Immature natural killer cell (primary cell): ENCODE measurements around the gene MAPK9. TPM values are rescaled to one million over a fixed set of nuclear protein-coding genes. Genes with fewer than 3 reads are reported as not detected.

Experiments
- DNase-seq, 3 donors: peaks; one replicate each; pipeline ENCODE4 v3.0.0; 2022; ENCODE audit warnings: mixed read lengths in 1 of 3
- H3K27ac Mint-ChIP-seq, 6 donors: one replicate each; pipeline ENCODE4 v1.8.0; 2020; ENCODE audit warnings: mixed read lengths in 6 of 6, mild to moderate bottlenecking in 5 of 6, inconsistent platforms in 4 of 6, moderate library complexity in 3 of 6
- H3K27me3 Mint-ChIP-seq, 3 donors: one replicate each; pipeline ENCODE4 v1.8.0; 2020 to 2021; ENCODE audit warnings: low read depth in 3 of 3, mild to moderate bottlenecking in 3 of 3, mixed read lengths in 3 of 3, moderate library complexity in 3 of 3, inconsistent platforms in 1 of 3
- H3K36me3 Mint-ChIP-seq, 3 donors: one replicate each; pipeline ENCODE4 v1.8.0; 2020; ENCODE audit warnings: mixed read lengths in 3 of 3, inconsistent platforms in 2 of 3, mild to moderate bottlenecking in 2 of 3
- H3K4me1 Mint-ChIP-seq, 2 donors: one replicate each; pipeline ENCODE4 v1.8.0; 2020; ENCODE audit warnings: inconsistent platforms in 2 of 2, mild to moderate bottlenecking in 2 of 2, mixed read lengths in 2 of 2, moderate library complexity in 1 of 2
- H3K4me3 Mint-ChIP-seq, 5 donors: one replicate each; pipeline ENCODE4 v1.8.0; 2020; ENCODE audit warnings: mild to moderate bottlenecking in 5 of 5, mixed read lengths in 5 of 5, inconsistent platforms in 3 of 5, moderate library complexity in 3 of 5
- H3K9me3 Mint-ChIP-seq, 6 donors: one replicate each; pipeline ENCODE4 v1.8.0; 2020; ENCODE audit warnings: mild to moderate bottlenecking in 6 of 6, mixed read lengths in 6 of 6, inconsistent platforms in 4 of 6, moderate library complexity in 3 of 6
- polyA plus RNA-seq, 3 donors: library from polyadenylated mRNA; unstranded; fragments of 300-500 nt; fragmentation: Illumina TruSeq; gene quantifications; one replicate each; pipeline ENCODE4 v1.2.3, GENCODE V29; 2021

The MAPK9 gene
- 10 to 100 TPM; 23.9 to 38.2 (median 27.6) TPM for polyA plus RNA-seq

DNA sequence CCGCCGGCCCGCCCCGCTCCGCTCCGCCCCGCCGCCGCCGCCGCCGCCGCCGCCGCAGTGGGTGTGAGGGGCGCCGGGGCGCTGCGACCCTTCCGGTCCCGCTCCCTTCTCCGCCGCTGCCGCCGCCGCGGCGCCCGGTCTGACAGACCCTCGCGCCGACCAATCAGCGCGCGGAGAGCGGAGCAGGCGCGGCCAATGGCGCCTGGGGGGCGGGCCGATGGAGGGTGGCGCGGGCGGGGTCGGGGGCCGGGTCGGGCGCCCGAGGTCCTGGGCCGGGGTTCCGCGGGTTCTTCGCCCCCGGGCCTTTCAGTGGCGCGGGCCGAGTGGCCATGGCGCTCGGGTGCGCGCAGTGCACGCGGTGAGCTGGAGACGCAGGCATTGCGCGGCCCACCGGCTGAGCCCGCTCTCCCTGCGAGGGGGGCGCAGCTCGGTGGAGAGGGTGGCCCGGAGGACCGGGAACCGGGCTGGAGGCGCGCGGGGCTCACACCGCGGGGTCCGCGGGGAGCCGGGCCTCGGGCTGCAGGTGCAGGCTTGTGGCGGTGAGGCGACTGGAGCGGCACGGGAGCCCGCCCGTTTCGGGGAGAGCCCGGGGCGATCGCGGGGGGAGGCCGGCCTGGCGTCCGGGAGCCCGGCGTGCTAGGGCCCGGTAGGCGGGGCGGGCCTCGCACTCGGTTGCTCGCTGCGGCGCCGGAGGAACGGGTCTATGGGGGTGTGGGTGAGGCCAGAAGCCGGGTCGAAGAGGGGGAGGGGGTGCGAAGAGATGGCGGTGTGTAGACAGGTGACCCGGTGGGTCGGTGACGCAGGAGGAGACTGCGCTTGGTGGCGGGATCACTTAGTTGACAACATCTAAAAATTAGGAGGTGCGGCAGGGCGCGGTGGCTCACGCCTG is at the start of gene MAPK9:
Gene MAPK9, minus strand, starts transcription at position 141 of the 889 bp plus-strand sequence. CDS start 11,522 bp downstream, outside the sequence.
- Mint-ChIP-seq H3K9me3 (no peaks in the 10 kb centered on the region), H3K36me3 (no peaks in the 10 kb centered on the region), H3K27me3 (peaks cover 11 to 17% (median 12%) of the 10 kb centered on the region in 3 donors), H3K27ac (peak within 1 kb of the TSS; percentile 93 to 100 (median 98)), H3K4me3 (peak within 1 kb of the TSS; percentile 95 to 99 (median 97)), H3K4me1 (peaks cover 34 to 49% of the 10 kb centered on the region in 2 donors)
- peak; percentile 84 to 88 (median 87) for DNase-seq

DNA sequence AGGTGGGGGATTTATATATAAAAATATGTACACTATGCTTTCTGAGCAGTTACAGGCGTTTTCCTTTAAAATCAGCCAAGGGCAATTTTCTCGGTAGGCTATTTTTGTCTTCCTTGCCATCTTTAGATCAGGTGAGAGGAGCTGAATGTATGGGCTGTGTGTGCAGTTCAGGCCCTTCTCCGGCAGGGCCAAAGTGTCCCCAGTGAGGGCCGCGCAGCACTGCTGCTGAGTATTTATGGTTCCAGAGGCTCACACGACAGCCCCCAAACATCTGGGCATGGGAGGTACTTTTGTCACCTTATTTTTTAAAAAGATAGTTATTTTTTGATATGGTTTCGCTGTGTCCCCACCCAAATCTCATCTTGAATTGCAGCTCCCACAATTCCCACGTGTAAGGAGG is 49.7 kb upstream of the MAPK9 start:
- Mint-ChIP-seq H3K36me3 (no peaks in the 10 kb centered on the region), H3K4me1 (no peaks in the 10 kb centered on the region), H3K9me3 (peaks cover 0 to 1% (median 0%) of the 10 kb centered on the region in 6 donors), H3K27ac (no peak overlapping the region), H3K4me3 (no peak overlapping the region), H3K27me3 (peaks cover 2 to 15% (median 10%) of the 10 kb centered on the region in 3 donors)
- no peak for DNase-seq

- no peak for DNase-seq
- Mint-ChIP-seq H3K4me1 (no peaks in the 10 kb centered on the region), H3K9me3 (peaks cover 0 to 1% (median 0%) of the 10 kb centered on the region in 6 donors), H3K36me3 (no peaks in the 10 kb centered on the region), H3K27me3 (peaks cover 5 to 15% (median 10%) of the 10 kb centered on the region in 3 donors), H3K27ac (no peak overlapping the region), H3K4me3 (no peak overlapping the region)
Measured at GRCh38 chr5:180340856-180341255, 49.0 kb upstream of the MAPK9 start.

DNA sequence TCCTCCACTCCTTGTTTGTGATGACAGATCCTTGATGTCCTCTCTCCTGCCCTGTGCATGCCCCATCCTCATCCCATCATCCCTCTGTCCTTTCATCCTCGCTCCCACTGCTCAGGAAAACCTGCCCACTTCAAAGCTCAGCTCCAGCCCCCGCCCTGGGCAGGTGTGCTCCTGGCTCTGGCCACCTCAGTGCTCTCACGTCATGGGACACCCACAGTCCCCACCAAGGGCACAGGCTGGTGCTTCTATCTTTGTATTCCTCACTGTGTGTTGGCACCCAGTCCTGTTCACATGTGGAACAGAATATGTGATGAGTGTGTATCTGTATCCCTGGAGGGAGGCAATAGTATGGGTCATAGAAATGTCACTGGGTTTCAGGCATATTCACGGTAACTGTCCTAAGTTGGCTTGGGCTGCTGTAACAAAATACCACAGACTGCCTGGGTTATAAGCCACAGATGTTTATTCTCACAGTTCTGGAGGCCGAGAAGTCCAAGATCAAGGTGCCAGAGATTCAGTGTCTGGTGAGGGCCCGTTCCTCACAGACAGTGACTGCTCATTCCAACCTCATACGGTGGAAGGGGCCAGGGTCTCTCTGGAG is 47.8 kb upstream of the MAPK9 start:
- no peaks in the 10 kb centered on the region for H3K36me3 Mint-ChIP-seq
- H3K27ac Mint-ChIP-seq, result no peak overlapping the region
- no peak overlapping the region for H3K4me3 Mint-ChIP-seq
- peaks cover 6 to 16% (median 10%) of the 10 kb centered on the region in 3 donors for H3K27me3 Mint-ChIP-seq
- peaks cover 0 to 1% (median 0%) of the 10 kb centered on the region in 6 donors for H3K9me3 Mint-ChIP-seq
- no peak for DNase-seq
- H3K4me1 Mint-ChIP-seq, result no peaks in the 10 kb centered on the region

DNA sequence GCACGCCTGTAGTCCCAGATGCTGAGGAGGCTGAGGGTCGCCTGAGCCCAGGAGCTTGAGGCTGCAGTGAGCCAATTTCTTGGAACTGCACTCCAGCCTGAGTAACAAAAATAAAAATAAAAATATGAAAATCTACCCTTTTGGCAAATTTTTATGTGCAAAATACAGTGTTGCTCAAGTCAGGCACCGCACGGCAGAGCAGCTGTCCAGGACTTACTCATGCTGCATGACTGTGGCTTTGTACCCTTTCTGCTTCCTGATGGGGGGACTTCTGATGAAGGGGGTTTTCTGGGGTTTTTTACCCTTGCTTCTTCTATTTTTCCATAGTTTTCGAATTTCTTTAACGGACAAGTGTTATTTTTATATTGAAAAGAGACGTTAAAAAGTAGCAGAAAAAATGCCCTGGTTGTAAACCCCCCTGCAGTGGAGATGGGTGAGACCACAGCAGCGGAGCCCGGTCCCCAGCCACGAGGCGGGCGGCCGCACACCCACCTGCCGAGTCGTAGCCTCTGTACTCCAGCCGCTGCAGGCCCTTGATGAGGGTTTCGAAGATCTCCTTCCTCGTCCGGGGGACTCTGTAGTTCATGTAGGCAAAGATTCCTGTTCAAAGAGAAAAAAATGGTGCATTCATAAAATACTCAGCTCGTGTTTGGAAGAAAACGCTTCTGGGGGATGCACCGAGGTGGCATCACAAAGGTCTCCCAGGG is 46.3 kb upstream of the MAPK9 start:
- H3K4me3 Mint-ChIP-seq, result no peak overlapping the region
- no peaks in the 10 kb centered on the region for H3K36me3 Mint-ChIP-seq
- H3K9me3 Mint-ChIP-seq, result peaks cover 0 to 1% (median 0%) of the 10 kb centered on the region in 6 donors
- no peak overlapping the region for H3K27ac Mint-ChIP-seq
- no peak for DNase-seq
- H3K4me1 Mint-ChIP-seq, result no peaks in the 10 kb centered on the region
- H3K27me3 Mint-ChIP-seq, result peaks cover 9 to 14% (median 13%) of the 10 kb centered on the region in 3 donors

- peaks cover 11 to 14% (median 13%) of the 10 kb centered on the region in 3 donors for H3K27me3 Mint-ChIP-seq
- H3K36me3 Mint-ChIP-seq, result no peaks in the 10 kb centered on the region
- no peak for DNase-seq
- H3K4me1 Mint-ChIP-seq, result no peaks in the 10 kb centered on the region
- H3K9me3 Mint-ChIP-seq, result no peaks in the 10 kb centered on the region
- H3K4me3 Mint-ChIP-seq, result no peak overlapping the region
- no peak overlapping the region for H3K27ac Mint-ChIP-seq
Measured at GRCh38 chr5:180336234-180337020, 44.5 kb upstream of the MAPK9 start.

- Mint-ChIP-seq H3K36me3 (no peaks in the 10 kb centered on the region), H3K4me1 (no peaks in the 10 kb centered on the region), H3K9me3 (no peaks in the 10 kb centered on the region), H3K27ac (no peak overlapping the region), H3K27me3 (peaks cover 11 to 14% (median 13%) of the 10 kb centered on the region in 3 donors), H3K4me3 (no peak overlapping the region)
- no peak for DNase-seq
Measured at GRCh38 chr5:180335614-180336233, 43.8 kb upstream of the MAPK9 start.

- Mint-ChIP-seq H3K27me3 (peaks cover 11 to 15% (median 14%) of the 10 kb centered on the region in 3 donors), H3K27ac (no peak overlapping the region), H3K9me3 (no peaks in the 10 kb centered on the region), H3K4me3 (no peak overlapping the region), H3K36me3 (no peaks in the 10 kb centered on the region), H3K4me1 (no peaks in the 10 kb centered on the region)
- no peak for DNase-seq
Measured at GRCh38 chr5:180334751-180335613, 43.1 kb upstream of the MAPK9 start.

- H3K36me3 Mint-ChIP-seq, result no peaks in the 10 kb centered on the region
- no peak overlapping the region for H3K4me3 Mint-ChIP-seq
- DNase-seq, result no peak
- H3K27me3 Mint-ChIP-seq, result peaks cover 12 to 14% (median 13%) of the 10 kb centered on the region in 3 donors
- no peaks in the 10 kb centered on the region for H3K4me1 Mint-ChIP-seq
- H3K9me3 Mint-ChIP-seq, result no peaks in the 10 kb centered on the region
- H3K27ac Mint-ChIP-seq, result no peak overlapping the region
Measured at GRCh38 chr5:180334176-180334575, 42.3 kb upstream of the MAPK9 start.

DNA sequence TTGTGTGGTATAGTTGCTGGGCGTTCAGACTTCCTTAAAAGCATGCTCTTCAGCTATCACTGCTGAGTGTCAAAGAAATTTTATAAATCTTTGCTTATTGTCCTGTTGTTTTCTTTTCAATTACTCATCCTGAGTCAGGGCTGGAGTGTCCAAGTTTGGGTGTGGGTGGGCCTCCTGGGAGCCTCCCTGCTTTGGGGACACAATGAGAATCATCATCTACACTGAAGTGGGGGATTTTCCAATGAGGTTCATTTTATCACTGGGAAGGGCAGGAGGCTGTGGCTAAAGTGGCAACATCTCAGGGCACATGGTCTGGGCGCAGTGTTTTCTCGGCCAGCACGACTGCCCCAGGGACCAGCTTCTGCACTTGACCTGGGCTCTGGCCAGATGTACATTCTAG is 41.8 kb upstream of the MAPK9 start:
- Mint-ChIP-seq H3K9me3 (no peaks in the 10 kb centered on the region), H3K4me3 (no peak overlapping the region), H3K36me3 (no peaks in the 10 kb centered on the region), H3K27ac (no peak overlapping the region), H3K27me3 (peaks cover 12 to 14% (median 13%) of the 10 kb centered on the region in 3 donors), H3K4me1 (no peaks in the 10 kb centered on the region)
- no peak for DNase-seq

DNA sequence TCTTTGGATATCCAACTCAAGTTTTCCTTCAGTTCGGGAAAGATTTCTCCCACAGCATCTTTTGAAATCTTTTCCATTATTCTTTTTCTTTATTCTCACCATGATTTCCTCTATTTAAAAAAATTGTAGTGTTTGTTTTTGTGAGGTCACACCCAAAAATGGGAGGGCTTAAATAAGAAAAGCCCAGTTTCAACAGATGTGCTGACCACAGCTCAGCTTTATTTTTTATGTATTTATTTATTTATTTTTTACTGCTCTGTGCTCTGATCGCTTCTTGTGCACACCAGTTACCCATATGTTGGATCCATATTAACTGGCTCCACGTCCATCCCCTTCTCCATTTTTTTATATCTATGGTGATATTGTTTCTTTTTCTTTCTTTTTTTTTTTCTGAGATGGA is 41.0 kb upstream of the MAPK9 start:
- no peak for DNase-seq
- H3K36me3 Mint-ChIP-seq, result no peaks in the 10 kb centered on the region
- no peaks in the 10 kb centered on the region for H3K9me3 Mint-ChIP-seq
- H3K27me3 Mint-ChIP-seq, result peaks cover 9 to 13% (median 12%) of the 10 kb centered on the region in 3 donors
- no peak overlapping the region for H3K4me3 Mint-ChIP-seq
- H3K27ac Mint-ChIP-seq, result no peak overlapping the region
- no peaks in the 10 kb centered on the region for H3K4me1 Mint-ChIP-seq

GRCh38 chr5:180332051-180332517 is 40.2 kb upstream of the MAPK9 start:
- Mint-ChIP-seq H3K36me3 (no peaks in the 10 kb centered on the region), H3K9me3 (no peaks in the 10 kb centered on the region), H3K27me3 (peaks cover 9 to 13% (median 12%) of the 10 kb centered on the region in 3 donors), H3K4me1 (no peaks in the 10 kb centered on the region), H3K4me3 (no peak overlapping the region), H3K27ac (no peak overlapping the region)
- no peak for DNase-seq
